ENCODE measurements around the gene PGRMC2.

DNA sequence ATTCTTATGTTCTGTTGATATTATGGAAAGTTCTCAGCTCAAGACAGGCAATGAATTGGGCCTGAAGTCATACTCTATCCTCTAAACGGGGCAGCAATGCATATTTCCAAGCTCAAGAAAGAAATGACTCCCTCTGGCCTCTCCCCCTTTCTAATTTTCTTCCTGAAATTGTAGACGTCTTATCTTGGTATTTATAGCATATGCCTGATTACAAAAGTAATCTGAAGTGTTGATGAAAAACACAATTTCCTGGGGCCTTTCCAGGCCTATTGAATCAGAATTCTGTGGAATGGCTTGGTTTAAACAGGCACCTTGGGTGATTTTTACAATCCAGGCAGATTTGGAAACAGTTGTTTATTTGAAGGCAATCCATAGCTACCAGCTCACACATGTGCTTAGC, 21.4 kb upstream of the PGRMC2 start:
- TF ChIP-seq, protein P1, sequence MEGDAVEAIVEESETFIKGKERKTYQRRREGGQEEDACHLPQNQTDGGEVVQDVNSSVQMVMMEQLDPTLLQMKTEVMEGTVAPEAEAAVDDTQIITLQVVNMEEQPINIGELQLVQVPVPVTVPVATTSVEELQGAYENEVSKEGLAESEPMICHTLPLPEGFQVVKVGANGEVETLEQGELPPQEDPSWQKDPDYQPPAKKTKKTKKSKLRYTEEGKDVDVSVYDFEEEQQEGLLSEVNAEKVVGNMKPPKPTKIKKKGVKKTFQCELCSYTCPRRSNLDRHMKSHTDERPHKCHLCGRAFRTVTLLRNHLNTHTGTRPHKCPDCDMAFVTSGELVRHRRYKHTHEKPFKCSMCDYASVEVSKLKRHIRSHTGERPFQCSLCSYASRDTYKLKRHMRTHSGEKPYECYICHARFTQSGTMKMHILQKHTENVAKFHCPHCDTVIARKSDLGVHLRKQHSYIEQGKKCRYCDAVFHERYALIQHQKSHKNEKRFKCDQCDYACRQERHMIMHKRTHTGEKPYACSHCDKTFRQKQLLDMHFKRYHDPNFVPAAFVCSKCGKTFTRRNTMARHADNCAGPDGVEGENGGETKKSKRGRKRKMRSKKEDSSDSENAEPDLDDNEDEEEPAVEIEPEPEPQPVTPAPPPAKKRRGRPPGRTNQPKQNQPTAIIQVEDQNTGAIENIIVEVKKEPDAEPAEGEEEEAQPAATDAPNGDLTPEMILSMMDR (IDR thresholded peaks at IDR 0.05; ENCODE audit: poor library complexity): no peak
- no peak for TF ChIP-seq EZH2phosphoT487 (IDR thresholded peaks at IDR 0.05; ENCODE audit: low read depth, severe bottlenecking, unreplicated experiment)
